Skeletal muscle tissue (tissue), 4 donors: ENCODE results near the gene PDSS1. TPM values are rescaled to one million over a fixed set of nuclear protein-coding genes. Genes with fewer than 3 reads are reported as not detected.
"Not testable (repeated sequence)": the region's sequence is repeated elsewhere in the genome, so short reads cannot be mapped to it uniquely, and the experiment has no call there.

ENCODE experiments used
- H3K27ac ChIP-seq: one replicate; pipeline ENCODE4 v1.7.0; 2013; ENCODE audit warnings: mild to moderate bottlenecking, low read depth, low read length, inconsistent platforms
- H3K27me3 ChIP-seq, 3 donors: one replicate each; pipeline ENCODE4 v1.7.0; 2013; ENCODE audit warnings: low read length in 3 of 3; ENCODE audit not compliant: control insufficient read depth in 3 of 3, insufficient read depth in 3 of 3
- H3K36me3 ChIP-seq, 3 donors: one replicate each; pipeline ENCODE4 v1.7.0; 2013; ENCODE audit warnings: low read length in 3 of 3; ENCODE audit not compliant: control insufficient read depth in 3 of 3, insufficient read depth in 3 of 3
- H3K4me1 ChIP-seq, 3 donors: one replicate each; pipeline ENCODE4 v1.7.0; 2013; ENCODE audit warnings: low read length in 3 of 3, mild to moderate bottlenecking in 3 of 3; ENCODE audit not compliant: control insufficient read depth in 3 of 3, insufficient read depth in 3 of 3
- H3K4me3 ChIP-seq, 3 donors: one replicate each; pipeline ENCODE4 v1.7.0; 2013; ENCODE audit warnings: low read length in 3 of 3
- H3K9ac ChIP-seq, 3 donors: one replicate each; pipeline ENCODE4 v1.7.0; 2013; ENCODE audit warnings: low read length in 3 of 3, mild to moderate bottlenecking in 3 of 3, moderate library complexity in 2 of 3, low read depth in 1 of 3
- H3K9me3 ChIP-seq, 3 donors: one replicate each; pipeline ENCODE4 v1.7.0; 2013; ENCODE audit warnings: low read length in 3 of 3; ENCODE audit not compliant: control insufficient read depth in 3 of 3
- total RNA-seq: library from RNA; depleted of rRNA; stranded (reverse); fragments of >200 nt; gene quantifications from one replicate; pipeline ENCODE4 v1.2.3, GENCODE V29; 2014
- donor health status: Osteomylitis.

PDSS1 gene
- 7.3 TPM for total RNA-seq

DNA sequence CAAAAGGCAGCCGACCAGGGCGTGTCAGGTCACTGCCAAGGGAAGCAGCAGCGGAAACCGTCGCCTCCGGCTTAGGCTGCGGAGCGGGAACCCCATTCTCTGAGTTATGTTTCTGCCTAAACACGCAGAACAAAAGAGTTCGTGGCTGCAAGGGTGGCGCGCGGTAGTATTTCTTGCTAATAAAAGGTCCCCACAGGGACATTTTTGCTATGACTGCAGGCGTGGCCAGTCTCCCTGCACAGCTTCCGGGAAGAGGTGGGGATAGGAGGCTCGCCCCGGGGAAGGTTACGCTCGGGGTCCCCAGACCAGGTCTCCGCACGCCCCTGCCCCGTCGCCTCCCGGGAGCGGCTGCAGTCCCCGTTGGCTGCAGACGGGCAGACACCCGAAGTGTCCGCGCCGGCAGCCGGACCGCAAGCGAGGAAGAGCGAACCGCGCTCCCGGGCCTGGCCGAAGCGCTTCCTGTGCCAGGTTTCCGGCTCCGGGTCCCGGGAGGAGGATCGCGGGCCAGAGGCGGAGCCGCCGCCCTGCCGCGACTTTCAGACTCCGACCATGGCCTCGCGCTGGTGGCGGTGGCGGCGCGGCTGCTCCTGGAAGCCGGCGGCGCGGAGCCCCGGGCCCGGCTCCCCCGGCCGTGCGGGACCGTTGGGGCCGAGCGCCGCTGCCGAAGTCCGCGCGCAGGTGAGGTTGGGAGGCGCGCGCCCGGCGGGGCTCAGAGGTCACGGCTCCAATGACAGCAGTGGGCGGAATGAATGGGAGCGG, at the start of gene PDSS1:
PDSS1 (plus strand) TSS at position 539 of the 759 bp plus-strand sequence; CDS start at position 550, 11 bp downstream.
- Histone ChIP-seq H3K4me3 (peak within 1 kb of the TSS; percentile 91 to 97 (median 93)), H3K9me3 (no peaks in the 10 kb centered on the region), H3K27me3 (peaks cover 0 to 6% (median 0%) of the 10 kb centered on the region in 3 donors), H3K4me1 (peaks cover 8 to 19% (median 10%) of the 10 kb centered on the region in 3 donors), H3K9ac (peak within 1 kb of the TSS; percentile 66 to 89 (median 88)), H3K27ac (peak within 1 kb of the TSS; percentile 73), H3K36me3 (no peaks in the 10 kb centered on the region)

DNA sequence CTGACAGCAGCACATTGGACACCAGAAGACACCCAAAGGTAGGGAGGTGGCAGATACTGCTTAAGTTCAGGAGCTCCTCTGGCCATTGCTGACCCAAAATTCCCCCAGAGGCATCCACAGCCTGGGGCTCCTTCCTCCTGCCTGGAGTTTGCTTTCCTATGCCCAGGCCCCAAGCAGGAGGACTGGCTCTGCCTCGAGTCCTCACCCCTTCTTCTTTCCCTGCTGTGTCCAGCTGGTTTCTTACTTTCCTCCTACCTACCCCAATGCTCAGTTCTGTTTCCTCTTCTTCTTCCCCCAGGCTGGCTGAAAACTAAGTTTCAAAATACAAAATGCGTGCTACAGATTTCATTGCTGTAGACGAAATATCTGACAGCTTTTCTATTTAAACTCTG, 49.3 kb upstream of the PDSS1 start:
- H3K9me3 ChIP-seq, H3K9ac ChIP-seq, H3K27ac ChIP-seq, H3K36me3 ChIP-seq, H3K4me3 ChIP-seq, H3K27me3 ChIP-seq, H3K4me1 ChIP-seq: not testable (repeated sequence)

DNA sequence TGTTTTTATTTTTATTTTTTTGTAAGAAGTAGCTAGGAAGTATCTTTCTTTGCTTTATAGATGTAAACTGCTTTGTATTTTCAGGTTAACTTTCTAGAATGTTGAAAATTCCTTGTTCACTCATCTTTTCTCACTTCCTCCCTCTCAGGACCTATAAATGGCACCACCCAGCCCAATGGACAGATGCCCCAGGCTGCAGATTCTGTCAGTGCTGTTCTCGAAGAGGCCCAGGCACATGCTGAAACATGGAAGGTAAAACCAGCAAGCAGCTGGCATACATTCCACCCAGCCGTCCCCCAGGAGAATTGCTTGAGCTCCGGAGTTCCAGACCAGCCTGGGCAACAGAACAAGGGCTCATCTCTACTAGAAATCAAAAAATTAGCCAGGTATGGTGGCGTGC, 47.1 kb upstream of the PDSS1 start:
- Histone ChIP-seq H3K36me3 (no peaks in the 10 kb centered on the region), H3K4me1 (no peaks in the 10 kb centered on the region), H3K27ac (no peak overlapping the region), H3K4me3 (no peak overlapping the region), H3K27me3 (peaks cover 0 to 3% (median 0%) of the 10 kb centered on the region in 3 donors), H3K9me3 (no peaks in the 10 kb centered on the region), H3K9ac (no peak overlapping the region)

DNA sequence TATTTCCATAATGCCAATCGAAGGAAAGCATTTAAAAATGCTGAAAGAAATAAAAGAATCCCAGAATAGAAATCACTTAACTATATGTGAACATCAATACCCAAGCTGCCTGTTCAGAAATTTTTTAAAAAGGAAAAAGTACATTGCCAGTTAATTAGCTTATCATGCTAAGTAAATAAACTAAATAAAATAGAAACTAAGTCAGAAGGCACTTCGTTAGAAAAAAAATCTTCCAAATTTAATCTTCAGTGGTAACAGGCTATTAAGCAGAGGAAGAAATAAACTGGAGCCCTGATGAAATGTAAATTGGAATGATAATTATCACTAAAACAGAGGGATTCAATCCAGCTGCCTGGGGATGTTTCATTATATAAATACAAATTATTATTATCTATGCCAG, 46.0 kb upstream of the PDSS1 start:
- not testable (repeated sequence) for H3K27me3 ChIP-seq, H3K27ac ChIP-seq, H3K4me3 ChIP-seq, H3K36me3 ChIP-seq, H3K9ac ChIP-seq, H3K9me3 ChIP-seq, H3K4me1 ChIP-seq

- no peaks in the 10 kb centered on the region for H3K4me1 ChIP-seq
- no peak overlapping the region for H3K4me3 ChIP-seq
- no peak overlapping the region for H3K9ac ChIP-seq
- no peaks in the 10 kb centered on the region for H3K27me3 ChIP-seq
- H3K27ac ChIP-seq = no peak overlapping the region
- H3K36me3 ChIP-seq = no peaks in the 10 kb centered on the region
- no peaks in the 10 kb centered on the region for H3K9me3 ChIP-seq
These were observed 44.5 kb upstream of the PDSS1 start for GRCh38 chr10:26653004-26653403.

- H3K4me3 ChIP-seq = no peak overlapping the region
- no peaks in the 10 kb centered on the region for H3K27me3 ChIP-seq
- H3K36me3 ChIP-seq = no peaks in the 10 kb centered on the region
- H3K9me3 ChIP-seq = no peaks in the 10 kb centered on the region
- no peak overlapping the region for H3K27ac ChIP-seq
- H3K9ac ChIP-seq = no peak overlapping the region
- H3K4me1 ChIP-seq = no peaks in the 10 kb centered on the region
These were observed 41.8 kb upstream of the PDSS1 start for GRCh38 chr10:26655746-26656145.

DNA sequence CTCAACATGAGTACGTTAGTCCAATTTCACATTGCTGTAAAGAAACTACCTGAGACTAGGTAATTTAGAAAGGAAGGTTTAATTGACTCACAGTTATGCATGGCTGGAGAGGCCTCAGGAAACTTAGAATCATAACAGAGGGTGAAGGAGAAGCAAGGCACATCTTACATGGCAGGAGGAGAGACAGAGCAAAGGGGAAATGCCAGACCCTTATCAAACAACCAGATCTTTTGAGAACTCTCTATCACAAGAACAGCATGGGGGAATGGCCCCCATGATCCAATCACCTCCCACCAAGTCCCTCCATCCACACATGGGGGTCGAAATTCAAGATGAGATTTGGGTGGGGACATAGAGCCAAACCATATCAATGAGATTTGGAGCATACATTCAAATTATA, 34.6 kb upstream of the PDSS1 start:
- H3K4me1 ChIP-seq = no peaks in the 10 kb centered on the region
- H3K9me3 ChIP-seq = no peaks in the 10 kb centered on the region
- no peaks in the 10 kb centered on the region for H3K27me3 ChIP-seq
- no peak overlapping the region for H3K4me3 ChIP-seq
- no peaks in the 10 kb centered on the region for H3K36me3 ChIP-seq
- H3K27ac ChIP-seq = no peak overlapping the region
- no peak overlapping the region for H3K9ac ChIP-seq

DNA sequence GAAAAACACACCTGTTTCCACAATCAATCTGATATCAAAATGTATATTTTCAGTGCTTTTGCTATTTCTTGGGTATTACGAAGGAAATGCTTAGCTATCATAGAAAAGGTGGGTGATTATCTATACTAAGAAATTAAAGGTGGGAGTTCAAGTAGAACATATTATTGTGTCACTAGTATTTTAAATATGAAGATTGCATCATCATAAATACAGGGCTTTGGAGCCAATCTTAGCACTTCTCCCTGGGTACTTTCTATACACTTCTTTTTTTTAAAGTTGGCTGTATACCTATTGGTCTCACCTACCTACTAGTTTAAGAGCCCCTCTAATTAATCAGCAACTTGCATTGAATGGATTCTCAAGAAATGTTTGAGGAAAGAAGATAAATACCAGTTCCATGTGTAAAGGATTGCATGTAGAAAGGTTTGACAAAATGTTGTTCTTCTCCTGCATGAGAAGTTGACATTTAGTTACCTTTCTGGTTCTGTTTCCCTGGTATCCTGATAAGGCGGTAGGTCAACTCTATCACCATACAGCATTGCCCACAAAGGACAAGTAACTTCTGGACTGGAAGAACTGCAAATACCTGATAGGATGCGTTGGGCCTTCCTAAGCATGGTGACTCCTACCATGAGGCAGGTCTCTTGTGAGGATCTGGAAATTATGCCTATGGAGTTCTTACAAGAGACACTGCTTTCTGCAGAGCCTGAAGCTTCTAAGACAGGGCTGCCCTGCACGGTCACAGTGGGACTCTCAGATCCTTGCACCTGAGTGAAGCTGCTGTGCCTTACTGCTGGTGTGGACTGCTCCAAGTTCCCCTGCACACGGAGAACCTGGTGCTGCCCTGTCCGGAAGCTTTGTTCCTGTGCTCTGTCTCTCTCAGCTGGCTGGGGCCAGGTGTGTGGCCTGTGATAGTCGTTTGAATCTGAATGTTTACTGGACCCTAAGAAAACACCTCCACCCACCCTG, 32.1 kb upstream of the PDSS1 start:
- Histone ChIP-seq H3K36me3 (no peaks in the 10 kb centered on the region), H3K4me1 (no peaks in the 10 kb centered on the region), H3K27ac (no peak overlapping the region), H3K9ac (no peak overlapping the region), H3K9me3 (no peaks in the 10 kb centered on the region), H3K27me3 (no peaks in the 10 kb centered on the region), H3K4me3 (no peak overlapping the region)

- Histone ChIP-seq H3K9ac (no peak overlapping the region), H3K9me3 (no peaks in the 10 kb centered on the region), H3K27me3 (no peaks in the 10 kb centered on the region), H3K4me3 (no peak overlapping the region), H3K4me1 (no peaks in the 10 kb centered on the region), H3K27ac (no peak overlapping the region), H3K36me3 (no peaks in the 10 kb centered on the region)
These were observed 21.6 kb upstream of the PDSS1 start for GRCh38 chr10:26675873-26676257.

DNA sequence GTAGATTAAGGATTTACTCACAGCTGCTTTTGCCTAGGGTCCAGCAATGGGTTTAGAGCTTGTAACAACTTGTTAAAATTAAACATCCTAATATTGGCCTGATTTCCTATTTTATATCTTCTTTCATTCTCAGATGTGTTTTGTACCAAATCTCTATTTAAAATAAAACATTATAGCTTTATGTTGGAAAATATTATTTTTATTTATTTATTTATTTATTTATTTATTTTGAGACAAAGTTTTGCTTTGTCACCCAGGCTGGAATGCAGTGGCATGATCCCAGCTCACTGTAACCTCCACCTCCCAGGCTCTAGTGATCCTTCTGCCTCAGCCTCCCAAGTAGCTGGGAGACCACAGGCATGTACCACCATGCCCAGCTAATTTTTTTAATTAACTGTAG, 17.9 kb upstream of the PDSS1 start:
- no peak overlapping the region for H3K27ac ChIP-seq
- no peaks in the 10 kb centered on the region for H3K4me1 ChIP-seq
- H3K4me3 ChIP-seq = no peak overlapping the region
- no peaks in the 10 kb centered on the region for H3K27me3 ChIP-seq
- H3K36me3 ChIP-seq = no peaks in the 10 kb centered on the region
- no peak overlapping the region for H3K9ac ChIP-seq
- no peaks in the 10 kb centered on the region for H3K9me3 ChIP-seq
